SK-N-SH (cell line): Measurements from ENCODE around the gene ELMOD1. TPM values are rescaled to one million over a fixed set of nuclear protein-coding genes. Genes with fewer than 3 reads are reported as not detected.
A peak's percentile ranks its signal among the peaks of the same experiment; 100 is the strongest.

Experiments
- CTCF ChIA-PET: fragments of 300-600, 350-600 bp; formaldehyde crosslinking; extraction: SDS; loops from one replicate; lab custom pipeline; 2021; lab: Yijun Ruan, JAX
- POLR2A ChIA-PET: fragments of 350-600 bp; sonication (Branson Sonifier 250); formaldehyde crosslinking; extraction: SDS; loops from one replicate; lab custom pipeline; 2020; ENCODE audit warnings: antibody characterized with exemption, inconsistent platforms; lab: Yijun Ruan, JAX
- DNase-seq: peaks from one replicate; pipeline ENCODE4 v3.0.0; 2012
- H2AFZ ChIP-seq: fragments of 200-600 bp; sonication (generic); 2 replicates; pipeline ENCODE4 v1.8.1; 2016; ENCODE audit warnings: antibody characterized with exemption, mild to moderate bottlenecking, low read depth
- H3F3A ChIP-seq: fragments of 200-600 bp; sonication (generic); replicated peaks from 2 replicates; pipeline ENCODE3; 2016; ENCODE audit warnings: antibody characterized with exemption, mild to moderate bottlenecking; ENCODE audit not compliant: insufficient read depth
- H3K27ac ChIP-seq, 2 experiments: fragments of 200-500 bp in 1 of 2; fragments of 200-600 bp in 1 of 2; sonication (Bioruptor generic) in 1 of 2; sonication (generic), shearing (Covaris generic) in 1 of 2; 2 replicates each; pipeline versions ENCODE4 v1.5.1 to v1.6.1; 2014 to 2016; ENCODE audit warnings: low read depth in 2 of 2, inconsistent platforms in 1 of 2, low read length in 1 of 2, mild to moderate bottlenecking in 1 of 2, mixed read lengths in 1 of 2
- H3K27me3 ChIP-seq: fragments of 200-600 bp; sonication (generic), shearing (Covaris generic); 2 replicates; pipeline ENCODE4 v1.6.1; 2016; ENCODE audit warnings: mixed run types; ENCODE audit not compliant: insufficient read depth
- H3K36me3 ChIP-seq, 2 experiments: fragments of 200-500 bp in 1 of 2; fragments of 200-600 bp in 1 of 2; sonication (Bioruptor generic) in 1 of 2; sonication (generic) in 1 of 2; replicated peaks in 1 of 2; 2 replicates each; pipeline versions ENCODE3 to v1.5.1; 2014 to 2016; ENCODE audit warnings: low read length in 1 of 2, mild to moderate bottlenecking in 1 of 2; ENCODE audit not compliant: insufficient read depth in 2 of 2, control insufficient read depth in 1 of 2
- H3K4me1 ChIP-seq, 2 experiments: fragments of 200-500 bp in 1 of 2; fragments of 200-600 bp in 1 of 2; sonication (Bioruptor generic) in 1 of 2; sonication (generic), shearing (Covaris generic) in 1 of 2; 2 replicates each; pipeline versions ENCODE4 v1.5.1 to v1.6.1; 2014 to 2016; ENCODE audit warnings: low read depth in 1 of 2, low read length in 1 of 2, mixed run types in 1 of 2; ENCODE audit not compliant: insufficient read depth in 2 of 2, control insufficient read depth in 1 of 2
- H3K4me2 ChIP-seq: fragments of 200-600 bp; sonication (generic), shearing (Covaris generic); 2 replicates; pipeline ENCODE4 v1.6.1; 2017; ENCODE audit warnings: mixed run types
- H3K4me3 ChIP-seq, 2 experiments: fragments of 200-500 bp in 1 of 2; fragments of 200-600 bp in 1 of 2; sonication (Bioruptor generic) in 1 of 2; sonication (generic), shearing (Covaris generic) in 1 of 2; 2 replicates each; pipeline versions ENCODE4 v1.5.1 to v1.8.1; 2014 to 2016; ENCODE audit warnings: low read depth in 2 of 2, inconsistent platforms in 1 of 2, low read length in 1 of 2, mild to moderate bottlenecking in 1 of 2, mixed read lengths in 1 of 2, moderate library complexity in 1 of 2
- H3K79me2 ChIP-seq: fragments of 200-600 bp; sonication (generic); 2 replicates; pipeline ENCODE4 v1.8.1; 2017; ENCODE audit warnings: mild to moderate bottlenecking; ENCODE audit not compliant: insufficient read depth
- H3K9ac ChIP-seq: fragments of 200-600 bp; sonication (generic); 2 replicates; pipeline ENCODE4 v1.6.1; 2017; ENCODE audit warnings: mixed run types
- H3K9me2 ChIP-seq: fragments of 200-600 bp; sonication (generic); 2 replicates; pipeline ENCODE4 v1.6.1; 2017; ENCODE audit warnings: mixed run types
- H3K9me3 ChIP-seq: fragments of 200-600 bp; sonication (generic); 2 replicates; pipeline ENCODE4 v1.6.1; 2017; ENCODE audit warnings: mixed run types, mild to moderate bottlenecking, moderate library complexity
- H4K20me1 ChIP-seq: fragments of 200-600 bp; sonication (generic); 2 replicates; pipeline ENCODE4 v1.6.1; 2017; ENCODE audit warnings: mild to moderate bottlenecking, mixed run types; ENCODE audit not compliant: insufficient read depth
- EP300 ChIP-seq, 2 experiments: IDR thresholded peaks; 2 replicates each; pipeline versions ENCODE4 v1.4.0 to v1.6.1; 2012; ENCODE audit warnings: borderline replicate concordance in 1 of 2, low read depth in 1 of 2, low read length in 1 of 2
- FOSL2 ChIP-seq: IDR thresholded peaks from 2 replicates; pipeline ENCODE4 v1.4.0; 2012; ENCODE audit warnings: low read depth, mild to moderate bottlenecking, moderate library complexity, borderline replicate concordance
- FOXJ3 ChIP-seq: sonication (generic); formaldehyde crosslinking; IDR thresholded peaks from 2 replicates; pipeline ENCODE4 v1.5.1; 2020; ENCODE audit warnings: mild to moderate bottlenecking, missing genetic modification reagents
- FOXM1 ChIP-seq: IDR thresholded peaks from 2 replicates; pipeline ENCODE4 v1.4.0; 2012; ENCODE audit warnings: low read depth, mild to moderate bottlenecking
- GATA2 ChIP-seq: sonication (generic); formaldehyde crosslinking; IDR thresholded peaks from 2 replicates; pipeline ENCODE4 v1.5.0; 2020; ENCODE audit warnings: mild to moderate bottlenecking, missing genetic modification reagents
- JUND ChIP-seq: IDR thresholded peaks from 2 replicates; pipeline ENCODE4 v1.4.0; 2012
- MAX ChIP-seq: IDR thresholded peaks from 2 replicates; pipeline ENCODE4 v1.4.0; 2012; ENCODE audit warnings: low read depth
- MEF2A ChIP-seq: IDR thresholded peaks from 2 replicates; pipeline ENCODE4 v1.4.0; 2012; ENCODE audit warnings: low read depth, borderline replicate concordance
- NFIC ChIP-seq: IDR thresholded peaks from 2 replicates; pipeline ENCODE4 v1.4.0; 2012; ENCODE audit warnings: borderline replicate concordance
- NRF1 ChIP-seq: IDR thresholded peaks from 2 replicates; pipeline ENCODE4 v1.6.1; 2012; ENCODE audit warnings: low read depth, mild to moderate bottlenecking, low read length
- PBX3 ChIP-seq: IDR thresholded peaks from 2 replicates; pipeline ENCODE4; 2012
- POLR2AphosphoS5 ChIP-seq: IDR thresholded peaks from 2 replicates; pipeline ENCODE4 v1.6.1; 2012; ENCODE audit warnings: low read depth, low read length
- REST ChIP-seq: IDR thresholded peaks from 2 replicates; pipeline ENCODE4 v1.6.1; 2012; ENCODE audit warnings: mild to moderate bottlenecking, low read depth, low read length, moderate library complexity
- RFX5 ChIP-seq: IDR thresholded peaks from 2 replicates; pipeline ENCODE4 v1.6.1; 2012; ENCODE audit warnings: mild to moderate bottlenecking, improper control_type of control experiment, low read length
- RXRA ChIP-seq: IDR thresholded peaks from 2 replicates; pipeline ENCODE4 v1.4.0; 2012; ENCODE audit warnings: low read depth, mild to moderate bottlenecking, borderline replicate concordance
- SIN3A ChIP-seq: IDR thresholded peaks from 2 replicates; pipeline ENCODE4 v1.6.1; 2012; ENCODE audit warnings: low read depth, mild to moderate bottlenecking, low read length, moderate library complexity, borderline replicate concordance
- TAF1 ChIP-seq: IDR thresholded peaks from 2 replicates; pipeline ENCODE4 v1.6.1; 2012; ENCODE audit warnings: low read depth, mild to moderate bottlenecking, low read length, moderate library complexity, borderline replicate concordance
- TCF12 ChIP-seq: IDR thresholded peaks from 2 replicates; pipeline ENCODE4 v1.4.0; 2012
- TEAD4 ChIP-seq: IDR thresholded peaks from 2 replicates; pipeline ENCODE4 v1.4.0; 2012; ENCODE audit warnings: mild to moderate bottlenecking, borderline replicate concordance; ENCODE audit not compliant: insufficient read depth
- USF1 ChIP-seq: IDR thresholded peaks from 2 replicates; pipeline ENCODE4 v1.4.0; 2012; ENCODE audit warnings: low read depth, borderline replicate concordance
- USF2 ChIP-seq: fragments of 150-350 bp; IDR thresholded peaks from 2 replicates; pipeline ENCODE4 v1.6.1; 2017; ENCODE audit warnings: antibody characterized with exemption, low read length, low read depth, borderline replicate concordance
- YY1 ChIP-seq: IDR thresholded peaks from 2 replicates; pipeline ENCODE4 v1.4.0; 2012; ENCODE audit warnings: low read depth, mild to moderate bottlenecking
- WGBS: methylation state at CpG from one replicate; pipeline ENCODE4 v1.1.6; 2017; ENCODE audit warnings: low lambda C conversion rate; 5-methylcytosine and 5-hydroxymethylcytosine counted together
- polyA plus RNA-seq, 3 experiments: library from polyadenylated mRNA; depleted of rRNA; stranded (reverse); fragments of >200 nt; gene quantifications; 2 replicates each; pipeline ENCODE4 v1.2.3, GENCODE V29; 2012

Gene ELMOD1
- polyA plus RNA-seq, 1 of the 3 experiments (the other 2 are of a cell fraction) = not detected

- POLR2A ChIA-PET = no interaction called here
- Histone ChIP-seq H3K9me3 (no peaks in the 10 kb centered on the region), H3F3A (peaks cover 4% of the 10 kb centered on the region), H4K20me1 (no peaks in the 10 kb centered on the region), H3K4me3 (no peak overlapping the region), H3K4me2 (no peak overlapping the region), H3K36me3 (no peaks in the 10 kb centered on the region), H3K27me3 (no peaks in the 10 kb centered on the region), H3K27ac (peak overlapping the region in 1 of 2 experiments; percentile 63; a peak in 2 of 4 replicates), H3K79me2 (no peaks in the 10 kb centered on the region), H3K9me2 (no peaks in the 10 kb centered on the region), H3K9ac (peak overlapping the region; percentile 16; the same call in 1 of the 2 replicates), H3K4me1 (0 out of 4 replicates have a peak, but pooled peaks cover 0 to 3% of the 10 kb centered on the region in 2 experiments), H2AFZ (no peak overlapping the region)
- no peak for TF ChIP-seq TAF1
- no peak for TF ChIP-seq NRF1
- no peak for TF ChIP-seq USF1
- TF ChIP-seq FOXM1 = no peak
- TF ChIP-seq YY1 = no peak
- TF ChIP-seq GATA2 (CRISPR knock-in tag) = no peak
- no peak for TF ChIP-seq FOXJ3 (CRISPR knock-in tag)
- TF ChIP-seq REST = no peak
- CTCF ChIA-PET = no interaction called here
- no peak for DNase-seq
- 43% methylated on average over 3 of the region's 3 CpGs for WGBS
Observed at GRCh38 chr11:107704451-107704850, 113.5 kb downstream of the ELMOD1 start.

GRCh38 chr11:107705027-107705426 is 114.1 kb downstream of the ELMOD1 start:
- H3F3A ChIP-seq = peaks cover 4% of the 10 kb centered on the region
- no peaks in the 10 kb centered on the region for H3K27me3 ChIP-seq
- no peaks in the 10 kb centered on the region for H3K9me2 ChIP-seq
- H4K20me1 ChIP-seq = no peaks in the 10 kb centered on the region
- no peaks in the 10 kb centered on the region for H3K9me3 ChIP-seq
- peak overlapping the region in 1 of 2 experiments; percentile 63; a peak in 2 of 4 replicates for H3K27ac ChIP-seq
- peak overlapping the region; percentile 16; the same call in 1 of the 2 replicates for H3K9ac ChIP-seq
- no peaks in the 10 kb centered on the region for H3K79me2 ChIP-seq
- H3K36me3 ChIP-seq = no peaks in the 10 kb centered on the region
- no peak overlapping the region for H3K4me3 ChIP-seq
- 3% methylated on average over 2 of the region's 2 CpGs for WGBS
- CTCF ChIA-PET = no interaction called here
- 0 out of 4 replicates have a peak, but pooled peaks cover 0 to 3% of the 10 kb centered on the region in 2 experiments for H3K4me1 ChIP-seq
- H3K4me2 ChIP-seq = no peak overlapping the region
- POLR2A ChIA-PET = no interaction called here
- TF ChIP-seq MAX (no peak), NFIC (peak; percentile 48; the same call in 1 of the 2 replicates), TCF12 (peak; percentile 57), PBX3 (no peak), TEAD4 (no peak), JUND (peak; percentile 63), RXRA (peak; percentile 72; the same call in 1 of the 2 replicates), SIN3A (no peak), USF2 (no peak), POLR2AphosphoS5 (no peak), FOSL2 (peak; percentile 81), RFX5 (no peak), MEF2A (0 out of 2 replicates have a peak, but pooled peaks have one; percentile 34), EP300 (IDR thresholded peaks at IDR 0.05; ENCODE audit: borderline replicate concordance in 1 of 2, low read depth in 1 of 2, low read length in 1 of 2) (0 out of 4 replicates have a peak, but pooled peaks of 1 of the 2 experiments have one; percentile 9)
- no peak for DNase-seq
- H2AFZ ChIP-seq = no peak overlapping the region
